DND-41 (cell line): ENCODE measurements around the gene OSBP2.

Experiments
- ATAC-seq: fragments of 200-7000 bp; cut with Tn5 transposase; 3 replicates; pipeline ENCODE4 v1.9.1; 2021; ENCODE audit warnings: low read depth; ENCODE audit not compliant: insufficient read depth
- DNase-seq: peaks from one replicate; pipeline ENCODE4 v3.0.0-alpha.2; 2020
- H2AFZ ChIP-seq: 2 replicates; pipeline ENCODE4 v1.6.0; 2012; ENCODE audit warnings: low read depth, low read length
- H3K27ac ChIP-seq: 2 replicates; pipeline ENCODE4 v1.5.1; 2012; ENCODE audit warnings: low read length, inconsistent platforms
- H3K27me3 ChIP-seq: fragments of 200-600 bp; sonication (generic); 2 replicates; pipeline ENCODE4 v1.6.0; 2012; ENCODE audit warnings: low read length, mild to moderate bottlenecking, inconsistent platforms; ENCODE audit not compliant: insufficient read depth, poor library complexity
- H3K36me3 ChIP-seq: 2 replicates; pipeline ENCODE4 v1.5.1; 2012; ENCODE audit warnings: low read length, inconsistent platforms; ENCODE audit not compliant: insufficient read depth
- H3K4me1 ChIP-seq: 2 replicates; pipeline ENCODE4 v1.5.1; 2012; ENCODE audit warnings: mild to moderate bottlenecking, low read length; ENCODE audit not compliant: insufficient read depth
- H3K4me2 ChIP-seq: 2 replicates; pipeline ENCODE4 v1.6.0; 2012; ENCODE audit warnings: mild to moderate bottlenecking, moderate library complexity, low read length, inconsistent platforms; ENCODE audit not compliant: insufficient read depth
- H3K4me3 ChIP-seq, 2 experiments: fragments of 200-600 bp in 1 of 2; shearing (Covaris generic) in 1 of 2; 2 replicates each; pipeline ENCODE4 v1.5.1; 2012 to 2016; ENCODE audit warnings: inconsistent platforms in 2 of 2, low read length in 2 of 2, mild to moderate bottlenecking in 2 of 2, low read depth in 1 of 2, moderate library complexity in 1 of 2
- H3K79me2 ChIP-seq: 2 replicates; pipeline ENCODE4 v1.6.0; 2012; ENCODE audit warnings: low read length, inconsistent platforms; ENCODE audit not compliant: insufficient read depth
- H3K9ac ChIP-seq: 2 replicates; pipeline ENCODE4 v1.6.0; 2012; ENCODE audit warnings: low read depth, mild to moderate bottlenecking, inconsistent platforms, low read length, moderate library complexity
- H3K9me3 ChIP-seq: 2 replicates; pipeline ENCODE4 v1.5.1; 2012; ENCODE audit warnings: low read length, moderate library complexity, mild to moderate bottlenecking, inconsistent platforms; ENCODE audit not compliant: insufficient read depth, severe bottlenecking
- H4K20me1 ChIP-seq: 2 replicates; pipeline ENCODE4 v1.6.0; 2012; ENCODE audit warnings: low read length; ENCODE audit not compliant: insufficient read depth
- CTCF ChIP-seq: IDR thresholded peaks from 2 replicates; pipeline ENCODE4 v1.5.1; 2012; ENCODE audit warnings: borderline replicate concordance, low read length, moderate library complexity, mild to moderate bottlenecking; ENCODE audit not compliant: poor library complexity, severe bottlenecking; ENCODE audit errors: extremely low read depth
- EZH2 ChIP-seq: IDR thresholded peaks from 3 replicates; pipeline ENCODE4 v1.6.1; 2012; ENCODE audit warnings: borderline replicate concordance, low read depth, mild to moderate bottlenecking, moderate library complexity, low read length, inconsistent platforms; ENCODE audit not compliant: severe bottlenecking

Gene OSBP2

GRCh38 chr22:30694640-30695350, at the start of gene OSBP2:
TSS of gene OSBP2 (plus strand) at chr22:30694874. CDS start at chr22:30694910, 36 bp downstream.
- ATAC-seq = no peak
- no peaks in the 10 kb centered on the region for H3K79me2 ChIP-seq
- H4K20me1 ChIP-seq = no peaks in the 10 kb centered on the region
- peaks cover 18% of the 10 kb centered on the region for H3K27me3 ChIP-seq
- H3K4me2 ChIP-seq = no peak within 1 kb of the TSS
- no peak within 1 kb of the TSS for H3K4me3 ChIP-seq
- no peaks in the 10 kb centered on the region for H3K9me3 ChIP-seq
- H3K9ac ChIP-seq = no peak within 1 kb of the TSS
- H3K36me3 ChIP-seq = no peaks in the 10 kb centered on the region
- H2AFZ ChIP-seq = no peak within 1 kb of the TSS
- TF ChIP-seq EZH2 = no peak
- TF ChIP-seq CTCF = no peak
- H3K4me1 ChIP-seq = no peaks in the 10 kb centered on the region
- no peak for DNase-seq
- H3K27ac ChIP-seq = no peak within 1 kb of the TSS

- no peaks in the 10 kb centered on the region for H3K27me3 ChIP-seq
- no peak overlapping the region for H3K9ac ChIP-seq
- ATAC-seq = no peak
- H3K27ac ChIP-seq = no peak overlapping the region
- no peaks in the 10 kb centered on the region for H3K9me3 ChIP-seq
- no peaks in the 10 kb centered on the region for H4K20me1 ChIP-seq
- H2AFZ ChIP-seq = no peak overlapping the region
- no peak overlapping the region for H3K4me3 ChIP-seq
- TF ChIP-seq CTCF (no peak), EZH2 (no peak)
- no peak for DNase-seq
- no peak overlapping the region for H3K4me2 ChIP-seq
- H3K4me1 ChIP-seq = no peaks in the 10 kb centered on the region
- H3K79me2 ChIP-seq = no peaks in the 10 kb centered on the region
- H3K36me3 ChIP-seq = no peaks in the 10 kb centered on the region
These were observed 48.0 kb upstream of the OSBP2 start for GRCh38 chr22:30646518-30647160.

- Histone ChIP-seq H3K36me3 (no peaks in the 10 kb centered on the region), H3K27ac (no peak overlapping the region), H3K79me2 (no peaks in the 10 kb centered on the region), H3K4me1 (no peaks in the 10 kb centered on the region), H3K27me3 (no peaks in the 10 kb centered on the region), H4K20me1 (no peaks in the 10 kb centered on the region), H3K4me3 (no peak overlapping the region), H2AFZ (no peak overlapping the region), H3K4me2 (no peak overlapping the region), H3K9me3 (no peaks in the 10 kb centered on the region), H3K9ac (no peak overlapping the region)
- TF ChIP-seq CTCF (no peak), EZH2 (no peak)
- ATAC-seq = no peak
- DNase-seq = no peak
These were observed 47.1 kb upstream of the OSBP2 start for GRCh38 chr22:30647536-30647935.
